Panc1 (cell line): ENCODE results near the gene DAB2IP. TPM values are rescaled to one million over a fixed set of nuclear protein-coding genes. Genes with fewer than 3 reads are reported as not detected.

ENCODE experiments used
- ATAC-seq: fragments of 200-7000 bp; cut with Tn5 transposase; 2 replicates; pipeline ENCODE4 v1.9.1; 2020; ENCODE audit warnings: mild to moderate bottlenecking, moderate library complexity
- BruUV-seq: library from RNA; stranded (reverse); fragments of 400-500 nt; replicated peaks from 2 replicates; lab custom pipeline; 2021; lab: Mats Ljungman, UMichigan
- CTCF ChIA-PET: fragments of 300-600 bp; sonication (Branson Sonifier 250); formaldehyde crosslinking; loops from one replicate; lab custom pipeline; 2022; ENCODE audit warnings: antibody characterized with exemption; lab: Charles Lee
- POLR2A ChIA-PET: fragments of 300-600 bp; sonication (Branson Sonifier 250); formaldehyde crosslinking; loops from one replicate; lab custom pipeline; 2022; ENCODE audit warnings: antibody characterized with exemption; lab: Charles Lee
- DNase-seq: peaks from one replicate; pipeline ENCODE4 v3.0.0-alpha.2; 2010; ENCODE audit warnings: low read depth, low spot score
- H3K27ac ChIP-seq: 2 replicates; pipeline ENCODE4 v1.5.1; 2011; ENCODE audit warnings: mild to moderate bottlenecking, low read length, inconsistent platforms
- H3K27me3 ChIP-seq: fragments of 200-500 bp; sonication (Bioruptor generic); 2 replicates; pipeline ENCODE4 v1.6.0; 2014; ENCODE audit warnings: low read length, inconsistent platforms; ENCODE audit not compliant: control insufficient read depth, insufficient read depth
- H3K36me3 ChIP-seq: fragments of 200-500 bp; sonication (Bioruptor generic); 2 replicates; pipeline ENCODE4 v1.5.1; 2014; ENCODE audit warnings: inconsistent platforms, mild to moderate bottlenecking, low read length, moderate library complexity; ENCODE audit not compliant: control insufficient read depth, insufficient read depth
- H3K4me1 ChIP-seq: 2 replicates; pipeline ENCODE4 v1.5.1; 2011; ENCODE audit warnings: inconsistent platforms, mild to moderate bottlenecking, low read length, moderate library complexity; ENCODE audit not compliant: control insufficient read depth, insufficient read depth
- H3K4me3 ChIP-seq, 2 experiments: 2 replicates each; pipeline ENCODE4 v1.5.1; 2011 to 2012; ENCODE audit warnings: low read depth in 2 of 2, low read length in 2 of 2, mild to moderate bottlenecking in 2 of 2, inconsistent platforms in 1 of 2, moderate library complexity in 1 of 2
- H3K9me3 ChIP-seq: fragments of 200-500 bp; sonication (Bioruptor generic); 2 replicates; pipeline ENCODE4 v1.5.1; 2014; ENCODE audit warnings: low read depth, mild to moderate bottlenecking, inconsistent platforms, low read length, moderate library complexity; ENCODE audit not compliant: control insufficient read depth, insufficient read depth
- POLR2AphosphoS5 ChIP-seq: IDR thresholded peaks from 2 replicates; pipeline ENCODE4 v1.6.1; 2012; ENCODE audit warnings: mild to moderate bottlenecking, low read depth, low read length, moderate library complexity
- SIN3A ChIP-seq: IDR thresholded peaks from 2 replicates; pipeline ENCODE4 v1.6.1; 2012; ENCODE audit warnings: low read depth, mild to moderate bottlenecking, low read length, moderate library complexity, borderline replicate concordance; ENCODE audit not compliant: insufficient read depth
- TCF7L2 ChIP-seq: IDR thresholded peaks from 2 replicates; pipeline ENCODE4 v1.6.1; 2011; ENCODE audit warnings: mild to moderate bottlenecking, low read depth, low read length, inconsistent platforms
- in situ Hi-C: cut with HindIII; loops from 2 replicates; pipeline ENCODE4 v1.10.0; 2016; ENCODE audit warnings: low sequenced_read_pairs, low pct_unique_long_range_greater_than_20kb
- intact Hi-C: fragments of 100-400 bp; cut with micrococcal nuclease; formaldehyde crosslinking; loops from one replicate; pipeline ENCODE4 v1.10.0; 2022; ENCODE audit not compliant: unreplicated experiment
- total RNA-seq: library from RNA; stranded (reverse); gene quantifications from one replicate; pipeline ENCODE4 v1.2.1, GENCODE V29; 2021; ENCODE audit not compliant: unreplicated experiment
- TF ChIP-seq, protein P1 (sequence below), 2 experiments: IDR thresholded peaks; 2 replicates each; pipeline ENCODE4 v1.6.1; 2011 to 2012; ENCODE audit warnings: low read depth in 2 of 2, control low read depth in 1 of 2, low read length in 1 of 2, mild to moderate bottlenecking in 1 of 2, moderate library complexity in 1 of 2; ENCODE audit not compliant: insufficient read depth in 1 of 2
- TF ChIP-seq, protein P2 (sequence below): fragments of 450-650 bp; IDR thresholded peaks from 2 replicates; pipeline ENCODE4 v1.5.1; 2017; ENCODE audit warnings: mild to moderate bottlenecking

Gene DAB2IP
- total RNA-seq, 1 experiment from 2014 or later, result 18.4 TPM

DNA sequence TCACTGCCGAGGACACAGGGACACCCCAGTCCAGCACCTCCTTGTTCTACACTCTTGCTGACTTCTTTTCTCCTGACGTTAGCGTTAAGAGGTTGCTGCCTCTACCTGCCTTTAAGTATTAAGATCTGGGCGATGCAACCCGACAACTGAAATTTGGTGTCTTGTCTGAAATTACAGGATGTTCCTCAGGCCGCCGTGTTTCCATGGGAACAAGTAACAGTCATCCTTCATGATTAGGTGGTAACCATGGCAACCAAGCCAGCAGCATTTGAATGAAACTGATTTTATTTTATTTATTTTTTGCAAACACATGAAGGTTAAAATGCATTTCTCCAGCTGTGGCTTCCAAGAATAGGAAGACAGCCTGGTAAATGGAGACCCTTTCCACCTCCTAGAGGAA lies 20.8 kb downstream of the DAB2IP start:
- no TSS peak for BruUV-seq
- TF ChIP-seq SIN3A (no peak), POLR2AphosphoS5 (no peak), TCF7L2 (no peak)
- TF ChIP-seq, protein P1, sequence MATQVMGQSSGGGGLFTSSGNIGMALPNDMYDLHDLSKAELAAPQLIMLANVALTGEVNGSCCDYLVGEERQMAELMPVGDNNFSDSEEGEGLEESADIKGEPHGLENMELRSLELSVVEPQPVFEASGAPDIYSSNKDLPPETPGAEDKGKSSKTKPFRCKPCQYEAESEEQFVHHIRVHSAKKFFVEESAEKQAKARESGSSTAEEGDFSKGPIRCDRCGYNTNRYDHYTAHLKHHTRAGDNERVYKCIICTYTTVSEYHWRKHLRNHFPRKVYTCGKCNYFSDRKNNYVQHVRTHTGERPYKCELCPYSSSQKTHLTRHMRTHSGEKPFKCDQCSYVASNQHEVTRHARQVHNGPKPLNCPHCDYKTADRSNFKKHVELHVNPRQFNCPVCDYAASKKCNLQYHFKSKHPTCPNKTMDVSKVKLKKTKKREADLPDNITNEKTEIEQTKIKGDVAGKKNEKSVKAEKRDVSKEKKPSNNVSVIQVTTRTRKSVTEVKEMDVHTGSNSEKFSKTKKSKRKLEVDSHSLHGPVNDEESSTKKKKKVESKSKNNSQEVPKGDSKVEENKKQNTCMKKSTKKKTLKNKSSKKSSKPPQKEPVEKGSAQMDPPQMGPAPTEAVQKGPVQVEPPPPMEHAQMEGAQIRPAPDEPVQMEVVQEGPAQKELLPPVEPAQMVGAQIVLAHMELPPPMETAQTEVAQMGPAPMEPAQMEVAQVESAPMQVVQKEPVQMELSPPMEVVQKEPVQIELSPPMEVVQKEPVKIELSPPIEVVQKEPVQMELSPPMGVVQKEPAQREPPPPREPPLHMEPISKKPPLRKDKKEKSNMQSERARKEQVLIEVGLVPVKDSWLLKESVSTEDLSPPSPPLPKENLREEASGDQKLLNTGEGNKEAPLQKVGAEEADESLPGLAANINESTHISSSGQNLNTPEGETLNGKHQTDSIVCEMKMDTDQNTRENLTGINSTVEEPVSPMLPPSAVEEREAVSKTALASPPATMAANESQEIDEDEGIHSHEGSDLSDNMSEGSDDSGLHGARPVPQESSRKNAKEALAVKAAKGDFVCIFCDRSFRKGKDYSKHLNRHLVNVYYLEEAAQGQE (IDR thresholded peaks at IDR 0.05; ENCODE audit: insufficient read depth in 1 of 2, low read depth in 2 of 2, low read length in 1 of 2), result no peak
- TF ChIP-seq, protein P2, sequence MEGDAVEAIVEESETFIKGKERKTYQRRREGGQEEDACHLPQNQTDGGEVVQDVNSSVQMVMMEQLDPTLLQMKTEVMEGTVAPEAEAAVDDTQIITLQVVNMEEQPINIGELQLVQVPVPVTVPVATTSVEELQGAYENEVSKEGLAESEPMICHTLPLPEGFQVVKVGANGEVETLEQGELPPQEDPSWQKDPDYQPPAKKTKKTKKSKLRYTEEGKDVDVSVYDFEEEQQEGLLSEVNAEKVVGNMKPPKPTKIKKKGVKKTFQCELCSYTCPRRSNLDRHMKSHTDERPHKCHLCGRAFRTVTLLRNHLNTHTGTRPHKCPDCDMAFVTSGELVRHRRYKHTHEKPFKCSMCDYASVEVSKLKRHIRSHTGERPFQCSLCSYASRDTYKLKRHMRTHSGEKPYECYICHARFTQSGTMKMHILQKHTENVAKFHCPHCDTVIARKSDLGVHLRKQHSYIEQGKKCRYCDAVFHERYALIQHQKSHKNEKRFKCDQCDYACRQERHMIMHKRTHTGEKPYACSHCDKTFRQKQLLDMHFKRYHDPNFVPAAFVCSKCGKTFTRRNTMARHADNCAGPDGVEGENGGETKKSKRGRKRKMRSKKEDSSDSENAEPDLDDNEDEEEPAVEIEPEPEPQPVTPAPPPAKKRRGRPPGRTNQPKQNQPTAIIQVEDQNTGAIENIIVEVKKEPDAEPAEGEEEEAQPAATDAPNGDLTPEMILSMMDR, result no peak
- Histone ChIP-seq H3K4me1 (no peaks in the 10 kb centered on the region), H3K9me3 (no peaks in the 10 kb centered on the region), H3K27me3 (no peaks in the 10 kb centered on the region), H3K36me3 (no peaks in the 10 kb centered on the region), H3K27ac (no peak overlapping the region), H3K4me3 (no peak overlapping the region)
- ChIA-PET CTCF (no interaction called here), POLR2A (no interaction called here)
- in situ Hi-C loops, result no loop called here
- DNase-seq, result no peak
- ATAC-seq, result no peak
- intact Hi-C loops, result no loop called here

DNA sequence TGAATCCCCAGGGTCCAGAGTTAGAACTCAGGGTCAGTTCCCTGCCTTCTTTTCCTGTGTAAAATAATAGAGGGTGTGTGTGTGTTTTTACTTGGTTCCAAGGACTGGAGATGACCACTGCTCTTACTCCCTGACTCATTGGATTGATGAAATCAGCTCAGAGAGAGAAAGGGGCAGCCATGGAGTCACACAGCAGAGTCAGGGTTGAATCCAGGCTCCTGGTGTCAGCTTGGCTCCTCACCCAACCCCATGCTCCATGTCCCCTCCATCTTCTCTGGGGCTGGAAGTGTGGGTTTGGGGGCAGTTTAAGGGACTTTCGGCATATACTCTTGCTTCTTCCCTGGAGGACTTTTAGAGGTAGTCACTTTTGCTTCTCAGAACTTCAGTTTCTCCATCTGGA lies 21.6 kb downstream of the DAB2IP start:
- Histone ChIP-seq H3K27ac (no peak overlapping the region), H3K36me3 (no peaks in the 10 kb centered on the region), H3K9me3 (no peaks in the 10 kb centered on the region), H3K27me3 (no peaks in the 10 kb centered on the region), H3K4me3 (no peak overlapping the region), H3K4me1 (no peaks in the 10 kb centered on the region)
- BruUV-seq, result no TSS peak
- in situ Hi-C loops, result no loop called here
- ChIA-PET CTCF (no interaction called here), POLR2A (no interaction called here)
- TF ChIP-seq, protein P1 (IDR thresholded peaks at IDR 0.05; ENCODE audit: insufficient read depth in 1 of 2, low read depth in 2 of 2, low read length in 1 of 2), result no peak
- TF ChIP-seq, protein P2, result no peak
- no peak for TF ChIP-seq SIN3A
- no peak for TF ChIP-seq POLR2AphosphoS5
- no peak for TF ChIP-seq TCF7L2
- intact Hi-C loops, result no loop called here
- DNase-seq (no peak), ATAC-seq (no peak)
